OCI-LY3 (cell line): ENCODE data around the gene ZNF280C.

Source experiments
- H2AFZ ChIP-seq: fragments of 200-600, 300-600 bp; shearing (Covaris generic); 2 replicates; pipeline ENCODE4 v1.6.0; 2014; ENCODE audit warnings: antibody characterized with exemption, low read depth, low read length
- H3K27ac ChIP-seq: fragments of 200-600, 300-600 bp; sonication (generic); 2 replicates; pipeline ENCODE4 v1.5.1; 2014; ENCODE audit warnings: mild to moderate bottlenecking, low read length, moderate library complexity, mixed read lengths
- H3K27me3 ChIP-seq: fragments of 200-600, 300-600 bp; sonication (generic); 2 replicates; pipeline ENCODE4 v1.6.1; 2014; ENCODE audit warnings: low read depth, low read length, mixed read lengths
- H3K36me3 ChIP-seq: fragments of 200-600, 300-600 bp; sonication (generic); replicated peaks from 2 replicates; pipeline ENCODE3; 2014; ENCODE audit warnings: low read depth, low read length, mixed read lengths
- H3K4me1 ChIP-seq: fragments of 300-600, 200-600 bp; sonication (generic); 2 replicates; pipeline ENCODE4 v1.6.1; 2014; ENCODE audit warnings: low read length, mixed read lengths
- H3K4me2 ChIP-seq: fragments of 200-600, 300-600 bp; sonication (generic); 2 replicates; pipeline ENCODE4 v1.6.1; 2014; ENCODE audit warnings: low read length, mixed read lengths
- H3K4me3 ChIP-seq: fragments of 300-600, 200-600 bp; sonication (generic); 2 replicates; pipeline ENCODE4 v1.5.1; 2014; ENCODE audit warnings: antibody characterized with exemption, mild to moderate bottlenecking, low read length, moderate library complexity
- H3K79me2 ChIP-seq: fragments of 300-600, 200-600 bp; shearing (Covaris generic); 2 replicates; pipeline ENCODE4 v1.6.1; 2014; ENCODE audit warnings: mild to moderate bottlenecking, low read length, mixed read lengths
- H3K9ac ChIP-seq: fragments of 300-600, 200-600 bp; shearing (Covaris generic); 2 replicates; pipeline ENCODE4 v1.6.0; 2014; ENCODE audit warnings: mild to moderate bottlenecking, low read length, moderate library complexity
- H3K9me3 ChIP-seq: fragments of 200-600, 300-600 bp; shearing (Covaris generic); 2 replicates; pipeline ENCODE4 v1.6.1; 2014; ENCODE audit warnings: low read length, mixed read lengths; ENCODE audit not compliant: insufficient read depth
- H4K20me1 ChIP-seq: fragments of 200-600, 300-600 bp; sonication (generic); 2 replicates; pipeline ENCODE4 v1.6.1; 2016; ENCODE audit warnings: low read length, mixed read lengths; ENCODE audit not compliant: insufficient read depth
- CTCF ChIP-seq: fragments of 200-600, 300-600 bp; sonication (generic); IDR thresholded peaks from 2 replicates; pipeline ENCODE4 v1.5.1; 2014; ENCODE audit warnings: antibody characterized with exemption, low read length, low read depth
- EZH2phosphoT487 ChIP-seq: fragments of 200-600 bp; shearing (Covaris generic); IDR thresholded peaks from 2 replicates; pipeline ENCODE4 v1.6.1; 2018; ENCODE audit warnings: antibody characterized with exemption, mixed run types, low read depth

ZNF280C gene

GRCh38 chrX:130296297-130296678 is 27.6 kb upstream of the ZNF280C start:
- Histone ChIP-seq H3K27ac (no peak overlapping the region), H3K4me3 (no peak overlapping the region), H3K36me3 (no peaks in the 10 kb centered on the region), H3K4me2 (no peak overlapping the region), H3K9ac (no peak overlapping the region), H3K4me1 (no peaks in the 10 kb centered on the region), H4K20me1 (no peaks in the 10 kb centered on the region), H3K9me3 (no peaks in the 10 kb centered on the region), H3K79me2 (no peaks in the 10 kb centered on the region), H3K27me3 (no peaks in the 10 kb centered on the region), H2AFZ (no peak overlapping the region)
- TF ChIP-seq CTCF (no peak), EZH2phosphoT487 (no peak)

- Histone ChIP-seq H3K9me3 (no peaks in the 10 kb centered on the region), H2AFZ (no peak overlapping the region), H3K79me2 (no peaks in the 10 kb centered on the region), H3K4me3 (no peak overlapping the region), H3K36me3 (no peaks in the 10 kb centered on the region), H3K27me3 (no peaks in the 10 kb centered on the region), H3K4me2 (no peak overlapping the region), H3K9ac (no peak overlapping the region), H3K27ac (no peak overlapping the region), H4K20me1 (no peaks in the 10 kb centered on the region), H3K4me1 (no peaks in the 10 kb centered on the region)
- no peak for TF ChIP-seq EZH2phosphoT487
- no peak for TF ChIP-seq CTCF
Measured at GRCh38 chrX:130295519-130296296, 27.0 kb upstream of the ZNF280C start.

- no peaks in the 10 kb centered on the region for H3K27me3 ChIP-seq
- H3K4me2 ChIP-seq, result peak overlapping the region; percentile 38
- no peaks in the 10 kb centered on the region for H3K79me2 ChIP-seq
- peak overlapping the region; percentile 26; the same call in 1 of the 2 replicates for H3K4me3 ChIP-seq
- H3K9ac ChIP-seq, result no peak overlapping the region
- no peak overlapping the region for H2AFZ ChIP-seq
- TF ChIP-seq EZH2phosphoT487, result no peak
- no peak for TF ChIP-seq CTCF
- no peaks in the 10 kb centered on the region for H3K36me3 ChIP-seq
- no peak overlapping the region for H3K27ac ChIP-seq
- H4K20me1 ChIP-seq, result no peaks in the 10 kb centered on the region
- no peaks in the 10 kb centered on the region for H3K9me3 ChIP-seq
- peaks cover 6% of the 10 kb centered on the region for H3K4me1 ChIP-seq
Measured at GRCh38 chrX:130287071-130287770, 18.5 kb upstream of the ZNF280C start.

GRCh38 chrX:130285710-130286109 is 17.0 kb upstream of the ZNF280C start:
- Histone ChIP-seq H2AFZ (no peak overlapping the region), H3K79me2 (no peaks in the 10 kb centered on the region)

More at GRCh38 chrX:130285710-130286109, 17.0 kb upstream of the ZNF280C start:
- Histone ChIP-seq H3K36me3 (no peaks in the 10 kb centered on the region), H3K9me3 (no peaks in the 10 kb centered on the region), H3K4me2 (no peak overlapping the region), H4K20me1 (no peaks in the 10 kb centered on the region), H3K4me1 (peaks cover 6% of the 10 kb centered on the region), H3K4me3 (no peak overlapping the region), H3K27ac (no peak overlapping the region), H3K27me3 (no peaks in the 10 kb centered on the region), H3K9ac (no peak overlapping the region)
- TF ChIP-seq CTCF (no peak), EZH2phosphoT487 (no peak)
